Upper lobe of left lung (tissue), 6 donors: ENCODE data around the gene MUS81. TPM values are rescaled to one million over a fixed set of nuclear protein-coding genes. Genes with fewer than 3 reads are reported as not detected.
A peak's percentile ranks its signal among the peaks of the same experiment; 100 is the strongest.

ENCODE experiments used
- ATAC-seq, 2 donors: fragments of 200-7000 bp; cut with Tn5 transposase; one replicate each; pipeline ENCODE4 v1.9.1; 2022; ENCODE audit warnings: mild to moderate bottlenecking in 2 of 2, moderate library complexity in 2 of 2; ENCODE audit not compliant: low FRiP score in 2 of 2
- DNase-seq, 2 donors: peaks; one replicate each; pipeline ENCODE4 v3.0.0-alpha.2; 2019 to 2020
- H3K27ac ChIP-seq, 4 donors: fragments of 200-600 bp; sonication (generic); one replicate each; pipeline ENCODE4 v1.5.1; 2016 to 2019
- H3K27me3 ChIP-seq, 4 donors: fragments of 200-600 bp; sonication (generic); one replicate each; pipeline ENCODE4 v1.5.1; 2017 to 2019
- H3K36me3 ChIP-seq, 4 donors: fragments of 200-600 bp; sonication (generic); one replicate each; pipeline ENCODE4 v1.5.1; 2016 to 2019
- H3K4me1 ChIP-seq, 4 donors: fragments of 200-600 bp; sonication (generic); one replicate each; pipeline ENCODE4 v1.5.1; 2018 to 2019
- H3K4me3 ChIP-seq, 4 donors: fragments of 200-600 bp; sonication (generic); one replicate each; pipeline ENCODE4 v1.5.1; 2017 to 2019; ENCODE audit warnings: mild to moderate bottlenecking in 2 of 4, moderate library complexity in 1 of 4
- H3K9me3 ChIP-seq, 4 donors: fragments of 200-600 bp; sonication (generic); one replicate each; pipeline ENCODE4 v1.5.1; 2018 to 2019
- EP300 ChIP-seq, 4 donors: sonication (generic); formaldehyde crosslinking; IDR thresholded peaks; one replicate each; pipeline ENCODE4 v1.5.1; 2017; ENCODE audit warnings: antibody characterized with exemption in 4 of 4, control low read depth in 2 of 4
- POLR2A ChIP-seq, 4 donors: fragments of 450-650 bp; IDR thresholded peaks; one replicate each; pipeline ENCODE4 v1.5.1; 2016 to 2017; ENCODE audit warnings: antibody characterized with exemption in 4 of 4, mild to moderate bottlenecking in 2 of 4
- POLR2AphosphoS5 ChIP-seq, 2 donors: sonication (generic); formaldehyde crosslinking; IDR thresholded peaks; one replicate each; pipeline ENCODE4 v1.5.1; 2017; ENCODE audit warnings: antibody characterized with exemption in 2 of 2
- WGBS, 2 donors: methylation state at CpG; one replicate each; pipeline ENCODE4 v1.1.5; 2017 to 2018; 5-methylcytosine and 5-hydroxymethylcytosine counted together
- total RNA-seq, 6 donors: library from RNA; depleted of rRNA in 4 of 6; stranded (reverse); fragments of >200 nt in 4 of 6; gene quantifications; one replicate each; pipeline versions ENCODE4 v1.1.0 to v1.2.1, GENCODE V29; 2016 to 2021
- TF ChIP-seq, protein P1 (sequence below), 6 experiments: fragments of 450-650 bp in 4 of 6; fragments of 200-600 bp in 2 of 6; sonication (generic) in 2 of 6; IDR thresholded peaks; one replicate each; pipeline ENCODE4 v1.5.1; 2016 to 2019; ENCODE audit warnings: antibody characterized with exemption in 6 of 6
- donor health status: DM: no; HTN: no; CAD: no; lungs with moderate emphysema.
- donor health status: DM: no; HTN: yes; CAD: no; lungs with severe emphysema.

The MUS81 gene
- total RNA-seq, 6 donors from 2014 or later, result 41.5 to 182 (median 53.3) TPM

DNA sequence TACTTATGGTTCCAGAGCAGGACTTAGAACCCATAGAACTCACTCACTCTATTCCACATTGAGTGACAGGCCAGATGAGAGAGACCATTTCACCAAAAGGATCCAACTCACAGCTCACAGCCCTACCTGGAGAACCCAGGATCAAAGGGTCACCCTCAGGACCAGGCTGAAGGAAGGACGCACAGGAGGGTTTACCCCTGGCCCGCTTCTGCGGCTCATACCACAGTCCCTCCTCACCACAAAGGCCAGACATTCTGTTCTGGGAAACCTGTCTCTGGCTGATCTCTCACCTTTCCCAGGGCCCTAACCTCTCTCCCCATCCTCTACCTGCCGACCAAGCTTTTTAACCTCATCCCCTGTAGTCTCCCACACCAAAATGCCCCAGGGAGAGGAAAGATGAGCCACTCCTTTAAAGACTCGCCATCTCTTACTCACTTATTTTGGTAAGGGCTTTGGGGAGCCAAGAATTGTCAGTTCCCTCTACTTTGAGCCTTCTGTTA, 35.3 kb downstream of the MUS81 start:
- 96 to 97% methylated on average over 5 of the region's 5 CpGs for WGBS, 2 donors
- ATAC-seq (no peak), DNase-seq (no peak)
- H3K27me3 ChIP-seq, result peaks cover 0 to 3% (median 0%) of the 10 kb centered on the region in 4 donors
- TF ChIP-seq POLR2AphosphoS5 (IDR thresholded peaks at IDR 0.05) (no peak), EP300 (IDR thresholded peaks at IDR 0.05) (no peak), POLR2A (IDR thresholded peaks at IDR 0.05) (no peak)
- TF ChIP-seq, protein P1, sequence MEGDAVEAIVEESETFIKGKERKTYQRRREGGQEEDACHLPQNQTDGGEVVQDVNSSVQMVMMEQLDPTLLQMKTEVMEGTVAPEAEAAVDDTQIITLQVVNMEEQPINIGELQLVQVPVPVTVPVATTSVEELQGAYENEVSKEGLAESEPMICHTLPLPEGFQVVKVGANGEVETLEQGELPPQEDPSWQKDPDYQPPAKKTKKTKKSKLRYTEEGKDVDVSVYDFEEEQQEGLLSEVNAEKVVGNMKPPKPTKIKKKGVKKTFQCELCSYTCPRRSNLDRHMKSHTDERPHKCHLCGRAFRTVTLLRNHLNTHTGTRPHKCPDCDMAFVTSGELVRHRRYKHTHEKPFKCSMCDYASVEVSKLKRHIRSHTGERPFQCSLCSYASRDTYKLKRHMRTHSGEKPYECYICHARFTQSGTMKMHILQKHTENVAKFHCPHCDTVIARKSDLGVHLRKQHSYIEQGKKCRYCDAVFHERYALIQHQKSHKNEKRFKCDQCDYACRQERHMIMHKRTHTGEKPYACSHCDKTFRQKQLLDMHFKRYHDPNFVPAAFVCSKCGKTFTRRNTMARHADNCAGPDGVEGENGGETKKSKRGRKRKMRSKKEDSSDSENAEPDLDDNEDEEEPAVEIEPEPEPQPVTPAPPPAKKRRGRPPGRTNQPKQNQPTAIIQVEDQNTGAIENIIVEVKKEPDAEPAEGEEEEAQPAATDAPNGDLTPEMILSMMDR (IDR thresholded peaks at IDR 0.05), result no peak
- H3K27ac ChIP-seq, result peak overlapping the region in 1 of 4 donors; percentile 67
- peaks cover 40 to 58% (median 49%) of the 10 kb centered on the region in 4 donors for H3K4me1 ChIP-seq
- no peak overlapping the region for H3K4me3 ChIP-seq
- no peaks in the 10 kb centered on the region for H3K9me3 ChIP-seq
- H3K36me3 ChIP-seq, result no peaks in the 10 kb centered on the region

DNA sequence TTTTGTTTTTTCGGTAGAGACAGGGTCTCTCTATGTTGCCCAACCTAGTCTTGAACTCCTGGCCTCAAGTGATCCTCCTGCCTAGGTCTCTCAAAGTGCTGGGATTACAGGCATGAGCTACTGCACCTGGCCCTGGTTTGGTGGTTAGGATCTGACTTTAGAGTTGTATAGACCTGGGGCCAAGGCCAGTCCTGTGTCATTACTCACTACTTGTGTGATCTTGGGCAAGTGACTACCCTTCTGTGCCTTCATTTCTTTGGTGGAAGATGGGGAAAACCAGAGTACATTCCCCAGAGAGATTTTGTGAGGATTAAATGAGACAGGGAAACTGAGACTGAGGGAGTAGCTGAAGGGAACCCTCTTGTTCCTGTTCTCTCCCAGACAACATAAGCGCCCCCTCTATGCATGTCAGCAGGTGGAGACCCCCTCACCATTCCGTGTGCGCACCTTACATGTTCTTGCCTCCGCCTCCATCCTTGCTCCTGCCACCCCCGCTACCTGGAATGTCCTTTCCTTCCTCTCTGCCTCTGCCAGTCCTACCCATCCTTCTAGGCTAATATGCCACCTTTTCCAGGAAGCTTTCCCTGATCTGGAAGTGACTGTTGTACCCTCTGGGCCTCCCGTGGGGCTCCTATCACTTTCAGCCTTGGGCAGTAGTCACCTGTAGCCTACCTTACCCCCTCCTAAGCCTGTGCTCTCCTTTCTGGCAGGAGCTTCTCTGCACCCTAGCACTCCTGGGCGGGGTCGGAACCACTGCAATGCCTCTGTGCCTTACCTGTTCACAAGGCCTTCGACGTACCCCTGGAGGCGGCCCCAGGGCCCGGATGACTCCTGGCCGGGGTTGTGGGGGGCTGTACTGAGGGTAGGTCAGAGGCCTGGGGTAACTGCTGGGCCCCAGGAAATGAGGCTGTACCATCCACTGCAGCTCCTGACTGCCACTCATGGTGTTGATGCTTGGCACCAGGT, 36.1 kb downstream of the MUS81 start:
- no peak overlapping the region for H3K27ac ChIP-seq
- no peaks in the 10 kb centered on the region for H3K9me3 ChIP-seq
- DNase-seq, result no peak
- no peak for ATAC-seq
- H3K36me3 ChIP-seq, result no peaks in the 10 kb centered on the region
- H3K4me3 ChIP-seq, result no peak overlapping the region
- peaks cover 43 to 55% (median 49%) of the 10 kb centered on the region in 4 donors for H3K4me1 ChIP-seq
- 91% methylated on average over 9 to 14 of the region's 14 CpGs for WGBS, 2 donors
- H3K27me3 ChIP-seq, result peaks cover 0 to 3% (median 0%) of the 10 kb centered on the region in 4 donors
- no peak for TF ChIP-seq EP300 (IDR thresholded peaks at IDR 0.05)
- TF ChIP-seq, protein P1 (IDR thresholded peaks at IDR 0.05), result no peak
- no peak for TF ChIP-seq POLR2A (IDR thresholded peaks at IDR 0.05)
- TF ChIP-seq POLR2AphosphoS5 (IDR thresholded peaks at IDR 0.05), result no peak

DNA sequence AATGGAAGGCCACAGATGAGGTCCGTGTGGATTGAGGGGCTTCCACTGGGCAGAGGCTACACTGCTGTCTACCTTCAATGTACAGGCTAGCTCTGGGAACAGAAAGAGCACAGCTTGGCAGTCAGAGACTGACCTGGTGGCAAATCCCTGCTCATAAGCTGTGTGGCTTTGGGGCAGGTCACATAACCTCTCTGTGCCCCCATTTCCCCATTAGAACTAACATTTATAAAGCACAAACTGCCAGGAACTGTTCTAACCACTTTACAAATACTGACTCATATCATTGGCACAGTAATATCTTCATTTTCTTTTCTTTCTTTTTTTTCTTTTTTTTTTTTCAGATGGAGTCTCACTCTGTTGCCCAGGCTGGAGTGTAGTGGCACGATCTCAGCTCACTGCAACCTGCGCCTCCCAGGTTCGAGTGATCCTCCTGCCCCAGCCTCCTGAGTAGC, 36.8 kb downstream of the MUS81 start:
- WGBS, 2 donors, result 93 to 95% methylated on average over 4 of the region's 4 CpGs
- no peak for DNase-seq

DNA sequence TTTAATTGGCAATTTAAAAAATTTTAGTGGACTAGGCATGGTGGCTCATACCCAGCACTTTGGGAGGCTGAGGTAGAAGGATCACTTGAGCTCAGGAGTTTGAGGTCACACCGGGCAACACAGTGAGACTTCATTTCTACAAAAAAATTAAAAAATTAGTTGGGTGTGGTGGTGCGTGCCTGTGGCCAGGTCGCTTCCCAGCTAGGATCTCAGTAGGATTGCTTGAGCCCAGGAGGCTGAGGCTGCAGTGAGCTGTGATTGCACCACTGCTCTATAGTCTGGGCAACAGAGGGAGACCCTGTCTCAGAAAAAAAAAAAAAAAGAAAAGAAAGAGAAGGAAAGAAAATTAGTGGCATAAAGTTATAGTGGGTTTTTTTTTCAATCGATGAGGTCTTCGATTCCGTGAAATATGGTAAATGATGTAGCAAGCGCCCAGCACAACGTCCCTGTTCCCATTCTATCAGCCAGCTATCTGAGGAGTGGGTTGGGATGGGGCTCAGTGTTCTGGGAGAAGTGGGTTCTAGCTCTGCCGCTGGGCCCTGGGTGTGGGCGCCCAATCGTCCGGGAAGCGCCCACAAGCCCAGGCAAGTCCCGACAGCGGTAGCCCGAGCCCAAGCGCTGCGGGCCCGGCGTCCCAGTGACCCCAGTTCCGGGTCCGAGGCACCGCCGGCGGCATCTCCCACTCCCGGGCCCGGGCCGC, 38.6 kb downstream of the MUS81 start:
- peaks cover 0 to 3% (median 0%) of the 10 kb centered on the region in 4 donors for H3K27me3 ChIP-seq
- no peaks in the 10 kb centered on the region for H3K9me3 ChIP-seq
- WGBS, 2 donors, result 26 to 65% methylated on average over 9 to 23 of the region's 28 CpGs
- H3K4me1 ChIP-seq, result peaks cover 24 to 30% (median 25%) of the 10 kb centered on the region in 4 donors
- H3K4me3 ChIP-seq, result peak overlapping the region; percentile 62 to 75 (median 68)
- TF ChIP-seq, protein P1 (IDR thresholded peaks at IDR 0.05), result peak in 1 of 6 experiments; percentile 1
- TF ChIP-seq POLR2A (IDR thresholded peaks at IDR 0.05) (peak in 2 of 4 donors; percentile 25 to 48), POLR2AphosphoS5 (IDR thresholded peaks at IDR 0.05) (no peak), EP300 (IDR thresholded peaks at IDR 0.05) (no peak)
- no peaks in the 10 kb centered on the region for H3K36me3 ChIP-seq
- no peak for DNase-seq
- H3K27ac ChIP-seq, result peak overlapping the region; percentile 28 to 84 (median 56)
- ATAC-seq, result no peak

More for the DNA sequence above, 36.8 kb downstream of the MUS81 start:
- Histone ChIP-seq H3K27me3 (peaks cover 0 to 3% (median 0%) of the 10 kb centered on the region in 4 donors), H3K9me3 (no peaks in the 10 kb centered on the region), H3K27ac (no peak overlapping the region), H3K4me3 (no peak overlapping the region), H3K4me1 (peaks cover 41 to 47% (median 42%) of the 10 kb centered on the region in 4 donors), H3K36me3 (no peaks in the 10 kb centered on the region)
- TF ChIP-seq, protein P1 (IDR thresholded peaks at IDR 0.05), result no peak
- TF ChIP-seq EP300 (IDR thresholded peaks at IDR 0.05) (no peak), POLR2A (IDR thresholded peaks at IDR 0.05) (no peak), POLR2AphosphoS5 (IDR thresholded peaks at IDR 0.05) (no peak)
- no peak for ATAC-seq
